NCI-H226 (cell line): ENCODE results near the gene DNASE1L3.

Experiments
- DNase-seq: peaks from one replicate; pipeline ENCODE4 v3.0.0-alpha.2; 2015

DNASE1L3 gene

DNA sequence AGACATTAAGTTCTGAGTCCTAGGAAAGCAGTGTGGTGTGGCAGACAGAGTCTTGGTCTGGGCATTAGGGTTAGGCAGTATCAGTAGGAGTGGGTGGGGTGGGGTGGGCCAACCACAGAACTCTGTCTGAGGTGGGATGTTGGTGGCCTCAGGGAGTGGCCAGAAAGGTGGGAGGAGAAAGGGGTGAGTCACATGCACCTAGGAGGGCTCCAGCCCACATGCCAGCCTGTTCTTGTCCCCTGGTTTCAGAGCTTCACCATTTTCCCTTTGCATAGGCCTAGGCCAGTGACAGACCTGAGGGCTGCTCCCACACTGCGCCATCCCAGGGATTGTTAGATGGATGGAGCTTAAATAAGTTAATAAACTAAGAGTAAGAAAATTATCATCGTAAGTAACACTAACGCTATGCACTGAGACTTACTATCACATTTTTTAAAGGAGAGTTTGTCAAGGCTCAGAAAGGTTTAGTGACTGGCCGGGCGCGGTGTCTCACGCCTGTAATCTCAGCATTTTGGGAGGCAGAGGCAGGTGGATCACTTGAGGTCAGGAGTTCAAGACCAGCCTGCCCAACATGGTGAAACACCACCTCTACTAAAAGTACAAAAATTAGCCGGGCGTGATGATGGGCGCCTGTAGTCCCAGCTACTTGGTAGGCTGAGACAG, 33.8 kb downstream of the DNASE1L3 start:
- no peak for DNase-seq

GRCh38 chr3:58176185-58176530, 34.6 kb downstream of the DNASE1L3 start:
- DNase-seq = no peak

GRCh38 chr3:58175437-58176184, 35.2 kb downstream of the DNASE1L3 start:
- peak; percentile 75 for DNase-seq

DNA sequence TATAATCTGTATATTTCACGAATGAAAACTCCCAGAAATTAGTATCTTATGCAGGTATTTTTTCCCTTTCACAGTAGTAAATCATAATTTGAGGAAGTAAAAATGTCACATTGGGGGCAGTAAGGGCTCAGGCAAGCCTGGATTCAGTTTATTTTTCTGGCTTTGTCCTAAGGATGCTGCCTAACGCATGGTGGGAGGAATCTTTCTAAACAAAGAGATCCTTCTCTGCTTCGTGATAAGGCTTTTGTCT, 35.7 kb downstream of the DNASE1L3 start:
- DNase-seq = no peak

DNA sequence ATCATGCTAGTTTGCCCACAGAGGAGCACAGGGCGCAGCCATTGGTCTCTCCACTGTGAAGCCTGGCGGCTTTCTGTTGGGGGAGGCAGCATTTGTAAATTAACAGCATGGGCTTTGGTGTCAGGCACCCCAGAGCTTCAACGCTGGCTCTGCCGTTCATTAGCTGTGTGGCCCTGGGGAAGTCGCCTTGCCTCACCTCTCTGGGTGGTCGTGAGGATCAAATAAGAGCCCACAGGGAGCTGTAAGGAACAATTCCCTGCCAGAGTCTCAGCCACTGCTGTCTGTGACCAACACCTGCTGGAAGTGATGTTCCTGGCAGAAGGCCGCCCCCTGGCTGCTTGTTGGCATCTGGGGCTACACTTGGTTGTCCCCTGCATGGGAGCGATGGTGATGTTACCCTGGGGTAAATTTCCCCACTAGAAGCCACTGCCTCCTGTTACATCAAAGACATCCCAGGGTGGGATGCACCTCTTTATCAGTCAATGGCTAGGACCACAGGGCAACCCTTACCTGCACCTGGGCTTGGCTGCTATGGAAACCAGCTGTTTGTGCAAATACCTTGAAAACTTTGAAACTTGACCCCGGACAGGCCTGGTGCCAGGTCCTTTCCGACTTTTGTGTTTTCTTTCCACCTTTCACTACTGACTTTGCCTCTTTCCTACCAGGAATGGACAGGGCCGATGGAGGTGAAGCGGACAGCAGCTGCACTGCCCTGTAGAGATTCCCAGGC, 36.9 kb downstream of the DNASE1L3 start:
- DNase-seq = no peak

GRCh38 chr3:58173029-58173668, 37.6 kb downstream of the DNASE1L3 start:
- DNase-seq = no peak

- no peak for DNase-seq
These were observed 39.6 kb downstream of the DNASE1L3 start for GRCh38 chr3:58171126-58171525.

DNA sequence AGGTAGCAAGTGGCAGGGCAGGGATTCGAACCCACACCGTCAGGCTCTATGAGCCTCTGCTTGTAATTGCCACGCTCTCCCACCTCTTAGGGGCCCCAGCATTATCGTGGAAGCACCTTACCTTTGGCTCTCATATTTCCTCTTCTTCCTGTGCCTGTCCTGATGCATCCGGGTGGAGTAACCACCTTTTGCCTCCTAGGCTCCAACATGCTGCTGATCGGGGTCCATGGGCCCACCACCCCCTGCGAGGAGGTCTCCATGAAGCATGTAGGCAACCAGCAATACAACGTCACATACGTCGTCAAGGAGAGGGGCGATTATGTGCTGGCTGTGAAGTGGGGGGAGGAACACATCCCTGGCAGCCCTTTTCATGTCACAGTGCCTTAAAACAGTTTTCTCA, 40.4 kb downstream of the DNASE1L3 start:
- no peak for DNase-seq

DNA sequence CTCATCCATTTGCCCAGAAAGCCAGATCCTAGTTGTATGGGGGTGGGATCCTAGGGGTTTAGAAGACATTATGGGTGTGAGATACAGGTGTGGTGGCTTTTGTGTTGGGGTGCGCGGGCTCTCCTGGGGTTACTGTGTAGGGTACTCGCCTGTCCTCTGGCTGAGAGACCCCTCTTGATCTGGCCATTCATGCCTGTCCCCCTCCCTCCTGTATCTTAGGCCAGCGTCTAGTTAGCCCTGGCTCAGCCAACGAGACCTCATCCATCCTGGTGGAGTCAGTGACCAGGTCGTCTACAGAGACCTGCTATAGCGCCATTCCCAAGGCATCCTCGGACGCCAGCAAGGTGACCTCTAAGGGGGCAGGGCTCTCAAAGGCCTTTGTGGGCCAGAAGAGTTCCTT, 41.4 kb downstream of the DNASE1L3 start:
- DNase-seq = no peak

DNA sequence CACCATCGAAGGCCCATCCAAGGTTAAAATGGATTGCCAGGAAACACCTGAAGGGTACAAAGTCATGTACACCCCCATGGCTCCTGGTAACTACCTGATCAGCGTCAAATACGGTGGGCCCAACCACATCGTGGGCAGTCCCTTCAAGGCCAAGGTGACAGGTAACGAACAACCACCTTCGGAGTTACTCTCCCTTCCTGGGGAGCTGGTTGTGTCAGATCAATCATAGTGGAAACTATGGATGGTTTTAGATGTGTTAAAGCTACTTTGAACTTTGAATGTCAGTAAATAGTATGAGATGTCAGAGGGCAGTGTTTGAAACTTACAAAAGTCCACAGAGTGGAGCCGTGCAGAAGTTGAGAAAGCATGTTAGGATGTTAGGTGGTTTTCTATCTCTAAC, 42.3 kb downstream of the DNASE1L3 start:
- DNase-seq = no peak

DNA sequence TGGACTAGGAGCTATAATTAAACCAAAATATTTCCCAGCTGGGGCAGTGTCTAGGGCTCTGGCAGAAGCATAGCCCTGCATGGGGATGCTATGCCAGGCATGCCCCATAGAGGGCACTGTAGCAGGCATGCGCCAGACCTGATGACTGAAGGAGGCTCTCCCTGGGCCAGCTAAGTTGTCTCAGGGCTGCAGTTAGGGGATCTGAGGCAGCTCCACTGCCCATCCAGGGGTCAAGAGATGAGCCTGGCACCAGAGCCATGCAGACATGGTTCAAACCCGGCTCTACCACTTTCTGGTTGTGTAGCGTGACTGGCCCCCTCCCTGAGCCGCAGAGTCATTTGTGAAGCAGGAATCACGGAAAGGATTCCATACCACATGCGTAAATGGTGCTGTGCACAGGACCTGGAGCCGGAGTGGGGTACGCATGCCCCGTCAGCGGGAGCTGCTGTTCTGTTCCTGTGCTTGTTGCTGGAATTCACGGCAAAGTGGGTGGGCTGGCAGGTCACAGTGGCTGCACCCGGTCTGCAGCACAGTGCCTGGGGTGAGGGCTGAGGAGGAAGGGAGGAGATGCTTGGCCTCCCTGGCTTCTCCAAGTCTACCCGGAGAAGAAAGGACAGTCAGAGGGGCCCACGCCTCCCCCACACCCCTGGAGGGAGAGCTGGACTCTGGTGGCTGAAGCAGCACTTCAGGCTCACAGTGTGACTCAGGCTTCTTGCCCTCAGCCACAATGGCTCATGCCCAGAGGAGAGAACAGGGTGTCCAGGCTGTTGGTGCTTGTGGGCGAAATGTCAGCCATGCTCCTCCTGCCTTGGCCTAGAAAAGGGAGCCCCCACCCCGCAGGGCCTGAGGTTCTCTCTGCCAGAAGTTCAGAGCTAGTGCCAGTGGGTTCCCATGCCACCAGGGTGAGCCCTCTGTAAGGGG, 43.1 kb downstream of the DNASE1L3 start:
- peak; percentile 32 for DNase-seq

DNA sequence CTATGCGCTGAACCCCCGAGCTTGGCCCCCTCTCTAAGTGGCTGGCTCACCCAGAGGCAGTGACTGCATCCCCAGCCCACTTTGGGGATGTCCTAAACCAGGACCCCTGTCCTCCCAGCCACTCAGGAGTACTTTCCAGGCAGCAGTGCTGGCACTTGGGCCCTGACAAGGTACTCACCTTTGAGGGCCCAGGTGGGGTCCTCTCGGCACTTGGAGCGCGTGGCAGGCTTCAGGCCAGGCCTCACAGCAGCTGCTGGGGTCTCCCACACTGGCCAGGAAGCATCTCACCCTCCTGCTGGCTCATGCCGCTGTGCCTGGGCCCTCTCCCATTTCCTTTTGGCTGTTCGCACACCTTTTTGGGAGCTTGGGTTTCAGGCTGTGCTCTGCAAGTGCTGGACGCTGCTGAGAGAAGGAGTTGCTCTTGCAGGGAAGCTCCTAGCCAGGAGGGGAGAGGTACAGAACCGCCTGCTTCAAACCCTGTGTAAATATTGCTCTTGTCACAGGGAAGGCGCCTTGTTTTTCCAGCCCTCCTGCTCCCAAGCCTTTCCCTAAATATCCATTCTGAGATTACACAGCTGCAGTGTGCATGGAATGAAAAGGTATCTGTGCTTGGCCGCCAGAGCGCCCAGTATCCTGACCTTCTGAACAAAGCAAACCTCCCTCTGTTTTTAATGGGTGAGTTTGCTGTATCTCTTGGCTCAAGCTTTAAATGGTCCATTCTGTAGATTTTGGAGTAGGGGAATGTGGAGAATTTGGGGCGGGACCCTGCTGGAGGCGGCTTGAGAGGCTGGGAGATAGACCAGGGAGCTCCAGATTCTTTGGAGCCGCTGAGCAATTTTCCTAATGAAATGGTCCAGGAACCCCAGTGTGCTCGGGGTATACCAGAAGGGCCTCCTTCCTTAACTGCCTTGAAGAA, 45.6 kb downstream of the DNASE1L3 start:
- DNase-seq = peak; percentile 26

DNA sequence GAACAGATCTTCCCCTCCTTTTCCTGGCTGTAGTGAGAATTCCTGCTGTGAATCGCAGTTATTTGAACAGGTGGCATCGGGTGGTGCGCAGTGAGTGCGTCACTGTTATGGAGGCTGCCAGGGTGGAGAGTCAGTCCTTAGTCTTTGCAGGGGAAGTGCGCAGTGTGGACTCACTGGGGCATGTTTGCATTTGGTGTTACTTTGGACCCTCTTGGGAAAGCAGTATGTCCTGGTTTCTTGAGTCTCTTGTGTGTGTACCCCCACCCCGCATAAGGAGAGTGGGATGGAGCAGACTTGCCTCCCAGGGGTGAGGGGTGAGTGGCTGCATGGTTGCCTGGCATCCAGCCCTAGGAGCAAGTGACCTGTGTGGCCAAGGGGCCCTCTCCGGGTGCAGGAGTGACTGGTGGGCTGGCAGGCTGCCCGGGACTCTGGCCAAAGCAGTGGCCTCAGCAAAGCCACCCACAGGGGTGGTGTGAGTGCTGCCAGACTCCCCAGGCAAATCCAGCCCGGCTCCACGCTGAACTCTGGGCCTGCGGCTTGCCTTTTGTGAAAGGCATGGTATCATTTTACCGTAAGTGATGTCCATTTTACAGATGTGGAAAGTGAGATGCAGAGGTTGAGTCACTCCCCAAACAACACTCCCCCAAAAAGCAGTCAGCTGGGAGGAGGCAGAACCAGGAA, 46.4 kb downstream of the DNASE1L3 start:
- no peak for DNase-seq

DNA sequence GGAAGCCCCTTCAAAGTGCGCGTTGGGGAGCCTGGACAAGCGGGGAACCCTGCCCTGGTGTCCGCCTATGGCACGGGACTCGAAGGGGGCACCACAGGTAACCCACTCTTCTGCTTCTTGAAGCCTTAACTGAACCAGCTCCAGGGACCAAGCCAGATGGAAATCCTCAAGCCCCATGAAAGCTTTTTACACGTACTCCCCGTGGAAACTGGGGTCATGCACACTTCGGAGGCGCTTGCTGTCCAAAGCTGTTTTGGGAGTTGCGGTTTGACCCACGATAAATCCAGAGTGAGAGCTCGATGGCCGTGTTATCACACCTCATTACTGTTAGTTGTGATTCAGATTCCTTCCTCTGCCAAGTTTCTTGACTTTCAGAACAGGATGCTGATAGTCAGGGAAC, 47.5 kb downstream of the DNASE1L3 start:
- DNase-seq = no peak

- DNase-seq = peak; percentile 95
These were observed 49.1 kb downstream of the DNASE1L3 start for GRCh38 chr3:58161435-58162398.

DNA sequence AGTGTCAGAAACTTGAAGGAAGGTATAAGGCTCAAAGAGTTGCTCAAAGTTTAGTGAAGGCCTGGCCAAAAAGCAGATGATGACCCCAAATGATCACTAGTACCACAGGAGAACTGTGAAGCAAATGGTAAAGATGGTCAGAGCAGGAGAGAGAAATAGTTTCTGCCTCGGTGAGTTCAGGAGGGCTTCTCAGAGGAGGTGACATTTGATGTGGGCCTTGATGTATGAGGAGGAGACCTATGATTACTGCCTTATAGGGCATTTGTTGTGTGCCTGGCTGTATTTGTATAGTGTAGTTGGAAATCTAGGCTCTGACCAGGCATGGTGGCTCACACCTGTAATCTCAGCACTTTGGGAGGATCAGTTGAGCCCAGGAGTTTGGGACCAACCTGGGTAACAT, 50.4 kb downstream of the DNASE1L3 start:
- DNase-seq = no peak

DNA sequence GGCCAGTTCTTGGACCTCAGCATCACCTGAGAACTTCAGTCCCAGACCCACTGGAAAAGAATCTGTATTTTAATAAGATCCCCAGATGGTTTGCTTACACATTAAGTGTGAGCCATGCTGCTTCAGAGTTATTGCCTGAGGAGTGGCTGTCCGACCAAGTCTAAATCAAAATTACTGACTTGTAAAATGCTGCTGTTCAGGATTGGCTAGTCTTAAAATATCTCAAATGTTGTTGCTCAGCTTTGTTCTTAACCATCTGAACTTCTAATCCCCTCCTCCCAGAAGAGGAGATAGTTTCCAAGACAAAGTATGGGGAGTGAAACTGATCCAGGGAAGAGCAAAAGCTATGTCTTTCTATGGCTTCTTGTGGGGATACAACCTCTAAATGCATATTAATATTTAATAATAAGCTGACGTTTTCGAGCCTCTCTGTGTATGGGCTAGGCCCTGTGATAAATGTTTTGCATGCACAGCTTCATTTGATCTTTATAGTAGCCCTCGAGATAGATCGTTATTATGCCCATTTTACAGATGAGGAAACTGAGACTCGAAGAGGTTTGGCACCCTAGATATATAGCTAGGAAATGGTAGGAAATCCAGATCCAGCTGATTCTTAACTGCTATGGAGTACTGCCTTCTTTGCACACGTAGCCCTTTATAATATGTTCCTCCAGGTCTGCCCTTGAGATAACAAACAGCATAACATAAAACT, 52.2 kb downstream of the DNASE1L3 start:
- no peak for DNase-seq

DNA sequence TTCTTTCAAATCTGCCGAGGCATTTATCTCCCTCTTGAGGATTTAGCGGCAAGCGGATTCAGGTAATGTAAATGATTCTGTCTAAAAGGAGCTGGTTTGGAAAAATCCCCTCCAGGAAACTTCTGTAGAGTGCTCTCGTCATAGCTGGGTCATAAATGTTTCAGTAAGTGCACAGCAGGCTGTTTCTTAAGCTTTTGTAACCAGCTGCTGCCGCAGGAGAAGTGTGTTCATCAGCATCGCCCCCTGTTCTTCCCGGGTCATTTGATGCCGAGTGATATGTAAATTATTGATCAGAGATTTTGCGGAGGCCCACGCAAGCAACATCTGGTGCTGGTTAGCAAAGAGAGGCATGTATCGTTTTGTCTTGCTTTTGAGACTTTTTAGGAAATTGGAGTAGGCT, 53.1 kb downstream of the DNASE1L3 start:
- no peak for DNase-seq

DNA sequence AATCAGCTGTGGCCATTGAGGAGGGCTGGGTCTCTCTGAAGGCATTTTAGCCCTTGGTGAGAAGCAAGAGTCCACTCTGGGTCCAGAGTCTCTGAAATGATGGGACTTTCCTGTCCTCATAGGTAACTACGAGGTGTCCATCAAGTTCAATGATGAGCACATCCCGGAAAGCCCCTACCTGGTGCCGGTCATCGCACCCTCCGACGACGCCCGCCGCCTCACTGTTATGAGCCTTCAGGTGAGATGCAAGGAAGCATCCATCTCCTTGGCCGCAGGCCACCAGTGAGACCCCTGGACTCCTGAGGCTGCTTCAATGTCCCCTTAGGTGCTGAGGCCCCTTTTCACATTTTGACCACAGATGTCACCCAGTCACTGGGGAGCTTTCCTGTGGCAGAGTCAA, 54.9 kb downstream of the DNASE1L3 start:
- no peak for DNase-seq
